H9 (cell line): ENCODE measurements around the gene UBE2A. TPM values are rescaled to one million over a fixed set of nuclear protein-coding genes. Genes with fewer than 3 reads are reported as not detected.

Experiments
- DNase-seq: peaks from one replicate; pipeline ENCODE4 v3.0.0-alpha.2; 2017
- H2AFZ ChIP-seq: one replicate; pipeline ENCODE4 v1.6.1; 2013; ENCODE audit warnings: mild to moderate bottlenecking, low read length, control low read depth, moderate library complexity
- H2AK5ac ChIP-seq: 2 replicates; pipeline ENCODE4 v1.6.1; 2013; ENCODE audit warnings: low read length, control low read depth, mixed read lengths; ENCODE audit not compliant: insufficient read length
- H2BK120ac ChIP-seq: one replicate; pipeline ENCODE4 v1.6.1; 2013; ENCODE audit warnings: low read depth, mild to moderate bottlenecking, low read length, control low read depth, inconsistent platforms; ENCODE audit not compliant: poor library complexity, severe bottlenecking
- H2BK12ac ChIP-seq: 2 replicates; pipeline ENCODE4 v1.6.1; 2013; ENCODE audit warnings: low read length, control low read depth, mixed read lengths, low read depth; ENCODE audit not compliant: insufficient read length
- H2BK15ac ChIP-seq: 2 replicates; pipeline ENCODE4 v1.6.1; 2013; ENCODE audit warnings: low read depth, low read length, control low read depth
- H2BK20ac ChIP-seq: one replicate; pipeline ENCODE4 v1.6.1; 2013; ENCODE audit warnings: low read depth, mild to moderate bottlenecking, low read length, control low read depth, inconsistent platforms; ENCODE audit not compliant: poor library complexity, severe bottlenecking
- H2BK5ac ChIP-seq: 2 replicates; pipeline ENCODE4 v1.6.1; 2013; ENCODE audit warnings: low read length, control low read depth, mixed read lengths; ENCODE audit not compliant: insufficient read length
- H3K14ac ChIP-seq: 2 replicates; pipeline ENCODE4 v1.6.1; 2013; ENCODE audit warnings: low read length, control low read depth; ENCODE audit not compliant: insufficient read depth
- H3K18ac ChIP-seq: 2 replicates; pipeline ENCODE4 v1.6.1; 2013; ENCODE audit warnings: low read depth, mild to moderate bottlenecking, mixed read lengths, low read length, control low read depth; ENCODE audit not compliant: insufficient read length
- H3K23ac ChIP-seq: 2 replicates; pipeline ENCODE4 v1.6.1; 2013; ENCODE audit warnings: low read length, control low read depth, mixed read lengths, low read depth; ENCODE audit not compliant: insufficient read length
- H3K23me2 ChIP-seq: 2 replicates; pipeline ENCODE4 v1.6.1; 2013; ENCODE audit warnings: low read depth, mild to moderate bottlenecking, mixed read lengths, low read length, control low read depth; ENCODE audit not compliant: insufficient read length, poor library complexity, severe bottlenecking
- H3K27ac ChIP-seq: 2 replicates; pipeline ENCODE4 v1.5.1; 2013; ENCODE audit warnings: low read length, control low read depth, mixed read lengths, low read depth; ENCODE audit not compliant: insufficient read length
- H3K27me3 ChIP-seq: 2 replicates; pipeline ENCODE4 v1.6.1; 2013; ENCODE audit warnings: low read length, control low read depth, inconsistent platforms; ENCODE audit not compliant: insufficient read depth
- H3K4ac ChIP-seq: 2 replicates; pipeline ENCODE4 v1.6.1; 2013; ENCODE audit warnings: low read depth, mild to moderate bottlenecking, control low read depth, inconsistent platforms, low read length, moderate library complexity
- H3K4me1 ChIP-seq: 2 replicates; pipeline ENCODE4 v1.6.1; 2013; ENCODE audit warnings: low read length, control low read depth, inconsistent platforms; ENCODE audit not compliant: insufficient read depth
- H3K4me2 ChIP-seq: 2 replicates; pipeline ENCODE4 v1.6.1; 2013; ENCODE audit warnings: low read length, control low read depth, mixed read lengths; ENCODE audit not compliant: insufficient read length, insufficient read depth
- H3K56ac ChIP-seq: 2 replicates; pipeline ENCODE4 v1.6.1; 2013; ENCODE audit warnings: low read depth, mild to moderate bottlenecking, mixed read lengths, low read length, control low read depth; ENCODE audit not compliant: insufficient read length
- H3K79me1 ChIP-seq: 2 replicates; pipeline ENCODE4 v1.6.1; 2013; ENCODE audit warnings: low read depth, mild to moderate bottlenecking, moderate library complexity, low read length, control low read depth, inconsistent platforms; ENCODE audit not compliant: insufficient read depth, poor library complexity, severe bottlenecking
- H3K79me2 ChIP-seq: 2 replicates; pipeline ENCODE4 v1.6.1; 2013; ENCODE audit warnings: low read length, control low read depth, inconsistent platforms; ENCODE audit not compliant: insufficient read depth
- H3K9ac ChIP-seq: 2 replicates; pipeline ENCODE4 v1.6.1; 2013; ENCODE audit warnings: low read length, control low read depth, mixed read lengths; ENCODE audit not compliant: insufficient read length; ENCODE audit errors: extremely low read depth
- H3K9me3 ChIP-seq: one replicate; pipeline ENCODE4 v1.6.1; 2013; ENCODE audit warnings: low read depth, low read length, inconsistent platforms; ENCODE audit not compliant: control insufficient read depth
- H3T11ph ChIP-seq: one replicate; pipeline ENCODE4 v1.6.1; 2013; ENCODE audit warnings: mild to moderate bottlenecking, low read length, control low read depth, inconsistent platforms
- H4K20me1 ChIP-seq: one replicate; pipeline ENCODE4 v1.6.1; 2013; ENCODE audit not compliant: control insufficient read depth, insufficient read length, insufficient read depth
- H4K5ac ChIP-seq: 2 replicates; pipeline ENCODE4 v1.6.1; 2013; ENCODE audit warnings: low read depth, mild to moderate bottlenecking, mixed read lengths, low read length, control low read depth; ENCODE audit not compliant: insufficient read length
- H4K8ac ChIP-seq: replicated peaks from 2 replicates; pipeline ENCODE4 v1.6.1; 2013; ENCODE audit warnings: low read length, control low read depth, mixed read lengths, low read depth; ENCODE audit not compliant: insufficient read length
- H4K91ac ChIP-seq: 2 replicates; pipeline ENCODE4 v1.6.1; 2013; ENCODE audit warnings: low read depth, mild to moderate bottlenecking, moderate library complexity, mixed read lengths, low read length, control low read depth; ENCODE audit not compliant: insufficient read length
- H3K27ac Mint-ChIP-seq, 3 experiments: 2 replicates in 2 of 3; 3 replicates in 1 of 3; pipeline ENCODE4 v1.8.0; 2020 to 2021; ENCODE audit warnings: mixed read lengths in 3 of 3, mild to moderate bottlenecking in 1 of 3, moderate library complexity in 1 of 3
- H3K27me3 Mint-ChIP-seq: 2 replicates; pipeline ENCODE4 v1.8.0; 2021; ENCODE audit warnings: low read depth, mild to moderate bottlenecking, moderate library complexity, mixed read lengths
- H3K36me3 Mint-ChIP-seq, 3 experiments: 2 replicates in 2 of 3; 3 replicates in 1 of 3; pipeline ENCODE4 v1.8.0; 2020 to 2021; ENCODE audit warnings: low read depth in 3 of 3, mixed read lengths in 3 of 3; ENCODE audit not compliant: insufficient read depth in 1 of 3
- H3K4me1 Mint-ChIP-seq, 2 experiments: 2 replicates each; pipeline ENCODE4 v1.8.0; 2020; ENCODE audit warnings: mixed read lengths in 2 of 2
- H3K4me3 Mint-ChIP-seq, 2 experiments: 2 replicates in 1 of 2; 3 replicates in 1 of 2; pipeline ENCODE4 v1.8.0; 2020 to 2021; ENCODE audit warnings: mild to moderate bottlenecking in 2 of 2, mixed read lengths in 2 of 2, moderate library complexity in 1 of 2
- H3K9me3 Mint-ChIP-seq, 2 experiments: 2 replicates in 1 of 2; 3 replicates in 1 of 2; pipeline ENCODE4 v1.8.0; 2020; ENCODE audit warnings: mild to moderate bottlenecking in 2 of 2, mixed read lengths in 2 of 2, moderate library complexity in 1 of 2
- CTCF ChIP-seq: fragments of 200-600 bp; sonication (generic); conservative IDR thresholded peaks from 3 replicates; pipeline ENCODE4 v1.8.0; 2021; ENCODE audit warnings: antibody characterized with exemption, mild to moderate bottlenecking
- WGBS: extraction: QIAGEN DNeasy Blood & Tissue Kit; methylation state at CpG from one replicate; pipeline ENCODE4 v1.1.7; 2013; ENCODE audit warnings: missing lambda C conversion rate, low lambda C conversion rate, mixed read lengths; ENCODE audit not compliant: insufficient read length; ENCODE audit errors: extremely low coverage; 5-methylcytosine and 5-hydroxymethylcytosine counted together
- total RNA-seq: library from RNA; stranded (reverse); gene quantifications from 2 replicates; pipeline ENCODE4 v1.2.1, GENCODE V29; 2021

The UBE2A gene
- total RNA-seq, 1 experiment from 2014 or later: 54.7 TPM

GRCh38 chrX:119529345-119530276, 44.8 kb upstream of the UBE2A start:
- no peak overlapping the region for H4K91ac ChIP-seq
- no peak overlapping the region for H3K14ac ChIP-seq
- H2BK120ac ChIP-seq: no peak overlapping the region
- H3K36me3 Mint-ChIP-seq: peaks cover 0 to 17% (median 0%) of the 10 kb centered on the region in 3 experiments; a peak in 4 of 7 replicates
- H3K9me3 Mint-ChIP-seq: peaks cover 58 to 70% of the 10 kb centered on the region in 2 experiments
- H2BK12ac ChIP-seq: no peak overlapping the region
- no peak overlapping the region for H2BK20ac ChIP-seq
- H3K4ac ChIP-seq: no peak overlapping the region
- no peaks in the 10 kb centered on the region for H4K20me1 ChIP-seq
- H3K4me1 ChIP-seq: no peaks in the 10 kb centered on the region
- no peaks in the 10 kb centered on the region for H3K23me2 ChIP-seq
- H3K79me2 ChIP-seq: no peaks in the 10 kb centered on the region
- no peak overlapping the region for H3K4me3 Mint-ChIP-seq
- no peaks in the 10 kb centered on the region for H3K4me1 Mint-ChIP-seq
- no peak overlapping the region for H3K27ac ChIP-seq
- no peak overlapping the region for H3K27ac Mint-ChIP-seq
- H3K27me3 Mint-ChIP-seq: no peaks in the 10 kb centered on the region; the same call in 1 of the 2 replicates
- DNase-seq: no peak
- no peak overlapping the region for H4K8ac ChIP-seq
- no peak for TF ChIP-seq CTCF
- no peak overlapping the region for H3K23ac ChIP-seq
- H3K56ac ChIP-seq: no peak overlapping the region
- peaks cover 23% of the 10 kb centered on the region for H3K9me3 ChIP-seq
- H3K4me2 ChIP-seq: no peak overlapping the region
- no peak overlapping the region for H4K5ac ChIP-seq
- H3T11ph ChIP-seq: no peak overlapping the region
- H3K18ac ChIP-seq: no peak overlapping the region
- H3K79me1 ChIP-seq: no peaks in the 10 kb centered on the region
- no peak overlapping the region for H3K9ac ChIP-seq
- H2AK5ac ChIP-seq: no peak overlapping the region
- no peak overlapping the region for H2BK15ac ChIP-seq
- WGBS: no CpG with 5 or more reads among the region's 9 CpGs
- H2AFZ ChIP-seq: no peak overlapping the region
- H2BK5ac ChIP-seq: no peak overlapping the region
- H3K27me3 ChIP-seq: no peaks in the 10 kb centered on the region
